B cell (primary cell): ENCODE results near the gene FZD1. TPM values are rescaled to one million over a fixed set of nuclear protein-coding genes. Genes with fewer than 3 reads are reported as not detected.

Source experiments
- ATAC-seq: fragments of 200-7000 bp; cut with Tn5 transposase; one replicate; pipeline ENCODE4 v1.10.0; 2021; ENCODE audit warnings: low read depth, mild to moderate bottlenecking, moderate number of reproducible peaks, moderate library complexity
- CTCF ChIA-PET: fragments of 350-600 bp; sonication (Branson Sonifier 250); formaldehyde crosslinking; loops from one replicate; lab custom pipeline; 2021; ENCODE audit warnings: antibody characterized with exemption, inconsistent platforms; lab: Charles Lee
- POLR2A ChIA-PET: fragments of 350-600 bp; sonication (Branson Sonifier 250); formaldehyde crosslinking; loops from one replicate; lab custom pipeline; 2021; ENCODE audit warnings: antibody characterized with exemption; lab: Charles Lee
- DNase-seq: peaks from one replicate; pipeline ENCODE4 v3.0.0; 2013
- H2AFZ ChIP-seq: 2 replicates; pipeline ENCODE4 v1.6.1; 2012; ENCODE audit warnings: mild to moderate bottlenecking, low read depth, low read length; ENCODE audit not compliant: insufficient read depth, poor library complexity, severe bottlenecking
- H3K27ac ChIP-seq, 2 donors: 1 replicate in 1 of 2; 2 replicates in 1 of 2; pipeline ENCODE4 v1.5.1; 2012 to 2013; ENCODE audit warnings: low read length in 2 of 2, mild to moderate bottlenecking in 2 of 2, moderate library complexity in 1 of 2
- H3K27me3 ChIP-seq, 4 experiments: fragments of 200-600 bp in 1 of 4; sonication (generic) in 1 of 4; replicated peaks in 1 of 4; 1 replicate in 2 of 4; 2 replicates in 2 of 4; pipeline versions ENCODE4 v1.6.1 to v1.7.0; 2013 to 2016; ENCODE audit warnings: low read length in 3 of 4, mild to moderate bottlenecking in 2 of 4, mixed read lengths in 1 of 4, moderate library complexity in 1 of 4; ENCODE audit not compliant: insufficient read depth in 4 of 4, control insufficient read depth in 3 of 4; ENCODE audit errors: control extremely low read depth in 1 of 4
- H3K36me3 ChIP-seq, 2 experiments: replicated peaks in 1 of 2; 1 replicate in 1 of 2; 2 replicates in 1 of 2; pipeline versions ENCODE4 v1.6.1 to v1.7.1; 2013; ENCODE audit warnings: low read length in 1 of 2; ENCODE audit not compliant: insufficient read depth in 2 of 2, control insufficient read depth in 1 of 2; ENCODE audit errors: control extremely low read depth in 1 of 2, extremely low read depth in 1 of 2
- H3K4me1 ChIP-seq, 2 donors: fragments of 200-600 bp in 1 of 2; sonication (generic) in 1 of 2; 1 replicate in 1 of 2; 2 replicates in 1 of 2; pipeline versions ENCODE4 v1.5.1 to v1.6.1; 2013 to 2017; ENCODE audit warnings: low read length in 2 of 2; ENCODE audit not compliant: control insufficient read depth in 2 of 2, insufficient read depth in 2 of 2
- H3K4me2 ChIP-seq: replicated peaks from 2 replicates; pipeline ENCODE3; 2012; ENCODE audit warnings: mild to moderate bottlenecking, low read depth, low read length; ENCODE audit not compliant: poor library complexity, severe bottlenecking
- H3K4me3 ChIP-seq, 5 experiments: fragments of 200-600 bp in 1 of 5; sonication (generic) in 1 of 5; 1 replicate in 3 of 5; 2 replicates in 2 of 5; pipeline versions ENCODE4 v1.5.1 to v1.7.0; 2011 to 2016; ENCODE audit warnings: low read length in 4 of 5, mild to moderate bottlenecking in 4 of 5, low read depth in 2 of 5, control low read depth in 1 of 5, moderate library complexity in 1 of 5; ENCODE audit not compliant: insufficient read depth in 1 of 5; ENCODE audit errors: control extremely low read depth in 1 of 5, extremely low read depth in 1 of 5
- H3K79me2 ChIP-seq: fragments of 200-600 bp; sonication (generic); one replicate; pipeline ENCODE4 v1.6.0; 2016; ENCODE audit warnings: low read length; ENCODE audit not compliant: control insufficient read depth, insufficient read depth
- H3K9ac ChIP-seq: fragments of 200-600 bp; sonication (generic); 2 replicates; pipeline ENCODE4 v1.6.1; 2017; ENCODE audit warnings: mild to moderate bottlenecking, low read length, moderate library complexity
- H3K9me3 ChIP-seq, 3 donors: one replicate each; pipeline versions ENCODE4 v1.6.1 to v1.7.1; 2013; ENCODE audit warnings: low read length in 2 of 3; ENCODE audit not compliant: control insufficient read depth in 2 of 3, insufficient read depth in 1 of 3; ENCODE audit errors: control extremely low read depth in 1 of 3
- H4K20me1 ChIP-seq: 2 replicates; pipeline ENCODE4 v1.6.0; 2012; ENCODE audit warnings: mild to moderate bottlenecking, low read length; ENCODE audit not compliant: insufficient read depth, control insufficient read depth, poor library complexity, severe bottlenecking
- H3K27ac Mint-ChIP-seq: one replicate; pipeline ENCODE4 v1.8.0; 2021; ENCODE audit warnings: mixed read lengths
- H3K27me3 Mint-ChIP-seq: one replicate; pipeline ENCODE4 v1.8.0; 2021; ENCODE audit warnings: mixed read lengths
- H3K4me1 Mint-ChIP-seq: one replicate; pipeline ENCODE4 v1.8.0; 2021; ENCODE audit warnings: mixed read lengths
- H3K4me3 Mint-ChIP-seq: one replicate; pipeline ENCODE4 v1.8.0; 2021; ENCODE audit warnings: mixed read lengths
- H3K9me3 Mint-ChIP-seq: one replicate; pipeline ENCODE4 v1.8.0; 2022; ENCODE audit warnings: mixed read lengths; ENCODE audit not compliant: insufficient read depth
- EZH2 ChIP-seq: IDR thresholded peaks from 2 replicates; pipeline ENCODE4 v1.6.1; 2012; ENCODE audit warnings: borderline replicate concordance, low read depth, mild to moderate bottlenecking, moderate library complexity, low read length; ENCODE audit not compliant: insufficient read depth, poor library complexity, severe bottlenecking
- WGBS: methylation state at CpG from one replicate; pipeline ENCODE4 v1.1.5; 2013; ENCODE audit warnings: missing lambda C conversion rate; ENCODE audit not compliant: insufficient coverage; 5-methylcytosine and 5-hydroxymethylcytosine counted together
- intact Hi-C: fragments of 100-400 bp; cut with micrococcal nuclease; formaldehyde crosslinking; loops from one replicate; pipeline ENCODE4 v1.10.0; 2022
- polyA plus RNA-seq: library from polyadenylated mRNA; depleted of rRNA; stranded (reverse); fragments of >200 nt; gene quantifications from 2 replicates; pipeline ENCODE4 v1.2.3, GENCODE V29; 2012
- total RNA-seq, 2 donors: library from RNA; stranded (reverse); fragments of 120-200 nt in 1 of 2; gene quantifications; 1 replicate in 1 of 2; 2 replicates in 1 of 2; pipeline versions ENCODE4 v1.2.3 to v1.2.4, GENCODE V29; 2013 to 2022
- TF ChIP-seq, protein P1 (sequence below): fragments of 200-600 bp; IDR thresholded peaks from one replicate; pipeline ENCODE4 v1.8.0; 2022; ENCODE audit warnings: antibody characterized with exemption, mild to moderate bottlenecking

The FZD1 gene
- total and polyA plus RNA-seq, 2 donors (not counting 1 experiment from before 2014, with no cell fraction given) = 0.15 to 0.49 TPM

DNA sequence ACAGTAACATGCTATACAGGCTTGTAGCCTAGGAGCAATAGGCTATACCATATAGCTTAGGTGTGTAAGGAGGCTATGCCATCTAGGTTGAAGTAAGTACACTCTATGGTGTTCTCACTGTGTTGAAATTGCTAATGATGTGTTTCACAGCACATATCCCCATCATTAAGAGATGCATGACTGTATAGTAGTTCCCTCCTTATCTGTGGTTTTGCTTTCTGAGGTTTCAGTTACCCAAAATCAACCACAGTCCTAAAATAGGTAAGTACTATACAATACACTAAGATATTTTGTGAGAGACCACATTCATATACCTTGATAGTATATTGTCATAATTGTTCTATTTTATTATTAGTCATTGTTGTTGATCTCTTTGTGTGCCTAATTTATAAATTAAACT lies 12.7 kb downstream of the FZD1 start:
- no peak for TF ChIP-seq EZH2
- TF ChIP-seq, protein P1, sequence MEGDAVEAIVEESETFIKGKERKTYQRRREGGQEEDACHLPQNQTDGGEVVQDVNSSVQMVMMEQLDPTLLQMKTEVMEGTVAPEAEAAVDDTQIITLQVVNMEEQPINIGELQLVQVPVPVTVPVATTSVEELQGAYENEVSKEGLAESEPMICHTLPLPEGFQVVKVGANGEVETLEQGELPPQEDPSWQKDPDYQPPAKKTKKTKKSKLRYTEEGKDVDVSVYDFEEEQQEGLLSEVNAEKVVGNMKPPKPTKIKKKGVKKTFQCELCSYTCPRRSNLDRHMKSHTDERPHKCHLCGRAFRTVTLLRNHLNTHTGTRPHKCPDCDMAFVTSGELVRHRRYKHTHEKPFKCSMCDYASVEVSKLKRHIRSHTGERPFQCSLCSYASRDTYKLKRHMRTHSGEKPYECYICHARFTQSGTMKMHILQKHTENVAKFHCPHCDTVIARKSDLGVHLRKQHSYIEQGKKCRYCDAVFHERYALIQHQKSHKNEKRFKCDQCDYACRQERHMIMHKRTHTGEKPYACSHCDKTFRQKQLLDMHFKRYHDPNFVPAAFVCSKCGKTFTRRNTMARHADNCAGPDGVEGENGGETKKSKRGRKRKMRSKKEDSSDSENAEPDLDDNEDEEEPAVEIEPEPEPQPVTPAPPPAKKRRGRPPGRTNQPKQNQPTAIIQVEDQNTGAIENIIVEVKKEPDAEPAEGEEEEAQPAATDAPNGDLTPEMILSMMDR = no peak
- Histone ChIP-seq H3K36me3 (no peaks in the 10 kb centered on the region), H2AFZ (no peak overlapping the region), H3K27me3 (peaks cover 0 to 4% (median 0%) of the 10 kb centered on the region in 4 experiments), H3K79me2 (no peaks in the 10 kb centered on the region), H3K4me1 (no peaks in the 10 kb centered on the region), H4K20me1 (no peaks in the 10 kb centered on the region), H3K9me3 (no peaks in the 10 kb centered on the region), H3K4me3 (no peak overlapping the region), H3K9ac (no peak overlapping the region), H3K27ac (no peak overlapping the region), H3K4me2 (no peak overlapping the region)
- peaks cover 21% of the 10 kb centered on the region for H3K27me3 Mint-ChIP-seq
- intact Hi-C loops = no loop called here
- H3K4me1 Mint-ChIP-seq = peaks cover 3% of the 10 kb centered on the region
- CTCF ChIA-PET = no interaction called here
- no peak overlapping the region for H3K4me3 Mint-ChIP-seq
- ATAC-seq = no peak
- no peak for DNase-seq
- POLR2A ChIA-PET = no interaction called here
- no peaks in the 10 kb centered on the region for H3K9me3 Mint-ChIP-seq
- no peak overlapping the region for H3K27ac Mint-ChIP-seq

DNA sequence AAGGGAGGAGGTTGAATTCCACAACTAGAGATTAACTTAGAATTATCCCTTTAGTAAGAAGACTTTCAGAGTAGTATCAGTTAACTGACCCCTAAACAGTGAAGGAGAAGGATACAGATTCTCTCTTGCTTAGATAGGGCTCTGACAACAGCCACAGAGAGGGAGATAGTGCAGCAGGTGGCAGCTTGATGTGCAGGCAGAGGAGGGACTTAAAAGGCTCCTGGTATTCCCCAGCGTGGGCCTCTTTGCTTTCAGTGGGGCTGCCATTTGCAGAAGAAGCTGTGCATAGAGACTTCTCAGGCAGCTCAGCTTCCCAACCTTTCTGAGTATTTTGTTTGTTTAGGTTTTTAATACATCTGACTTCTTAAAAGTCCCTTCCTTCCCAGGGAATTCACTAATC lies 16.0 kb downstream of the FZD1 start:
- H4K20me1 ChIP-seq = no peaks in the 10 kb centered on the region
- H3K9me3 ChIP-seq = no peaks in the 10 kb centered on the region
- WGBS = 67% methylated on average over 1 of the region's 1 CpG
- ATAC-seq (no peak), DNase-seq (no peak)
- CTCF ChIA-PET = no interaction called here
- H3K36me3 ChIP-seq = no peaks in the 10 kb centered on the region
- TF ChIP-seq EZH2 = no peak
- TF ChIP-seq, protein P1 = no peak
- POLR2A ChIA-PET = no interaction called here
- intact Hi-C loops = no loop called here
- no peak overlapping the region for H2AFZ ChIP-seq
- no peak overlapping the region for H3K4me2 ChIP-seq
- H3K79me2 ChIP-seq = no peaks in the 10 kb centered on the region
- H3K27me3 ChIP-seq = peaks cover 0 to 9% (median 2%) of the 10 kb centered on the region in 4 experiments
- Mint-ChIP-seq H3K4me1 (peaks cover 3% of the 10 kb centered on the region), H3K27ac (no peak overlapping the region), H3K4me3 (no peak overlapping the region), H3K27me3 (peaks cover 27% of the 10 kb centered on the region), H3K9me3 (no peaks in the 10 kb centered on the region)
- H3K27ac ChIP-seq = no peak overlapping the region
- no peak overlapping the region for H3K9ac ChIP-seq
- no peaks in the 10 kb centered on the region for H3K4me1 ChIP-seq
- H3K4me3 ChIP-seq = no peak overlapping the region
